IMR-90 (cell line): ENCODE measurements around the gene FAM174B. TPM values are rescaled to one million over a fixed set of nuclear protein-coding genes. Genes with fewer than 3 reads are reported as not detected.

Experiments
- ATAC-seq: fragments of 200-7000 bp; cut with Tn5 transposase; 2 replicates; pipeline ENCODE4 v1.9.1; 2020; ENCODE audit warnings: low read depth, mild to moderate bottlenecking, moderate library complexity
- BruUV-seq: library from RNA; stranded (reverse); fragments of 400-500 nt; replicated peaks from 2 replicates; lab custom pipeline; 2021; lab: Mats Ljungman, UMichigan
- CTCF ChIA-PET: fragments of 300-600 bp; formaldehyde crosslinking; extraction: SDS; loops from one replicate; lab custom pipeline; 2021; ENCODE audit warnings: antibody characterized with exemption; lab: Yijun Ruan, JAX
- POLR2A ChIA-PET: fragments of 300-600 bp; sonication (Branson Sonifier 250); formaldehyde crosslinking; loops from one replicate; lab custom pipeline; 2022; ENCODE audit warnings: antibody characterized with exemption; ENCODE audit not compliant: unreplicated experiment; lab: Charles Lee
- DNase-seq: peaks from one replicate; pipeline ENCODE4 v3.0.0; 2013
- H2AFZ ChIP-seq: replicated peaks from 2 replicates; pipeline ENCODE3; 2013; ENCODE audit warnings: low read length, mild to moderate bottlenecking; ENCODE audit not compliant: poor library complexity
- H2AK5ac ChIP-seq: 2 replicates; pipeline ENCODE4 v1.6.1; 2013; ENCODE audit warnings: low read depth, low read length, inconsistent platforms
- H2AK9ac ChIP-seq: replicated peaks from 2 replicates; pipeline ENCODE3; 2013; ENCODE audit warnings: mild to moderate bottlenecking, low read depth, low read length, moderate library complexity; ENCODE audit not compliant: poor library complexity
- H2BK120ac ChIP-seq: 2 replicates; pipeline ENCODE4 v1.6.1; 2013; ENCODE audit warnings: low read depth, low read length, inconsistent platforms
- H2BK15ac ChIP-seq: 3 replicates; pipeline ENCODE4 v1.6.1; 2013; ENCODE audit warnings: low read depth, low read length, inconsistent platforms
- H2BK20ac ChIP-seq: 2 replicates; pipeline ENCODE4 v1.6.1; 2013; ENCODE audit warnings: low read depth, mild to moderate bottlenecking, inconsistent platforms, low read length, moderate library complexity
- H2BK5ac ChIP-seq: 2 replicates; pipeline ENCODE4 v1.6.1; 2013; ENCODE audit warnings: mild to moderate bottlenecking, low read depth, low read length, inconsistent platforms; ENCODE audit not compliant: poor library complexity, severe bottlenecking
- H3K14ac ChIP-seq: replicated peaks from 2 replicates; pipeline ENCODE4 v1.6.1; 2013; ENCODE audit warnings: low read depth, low read length, inconsistent platforms
- H3K18ac ChIP-seq: 2 replicates; pipeline ENCODE4 v1.6.1; 2013; ENCODE audit warnings: low read depth, low read length, control low read depth
- H3K23ac ChIP-seq: 2 replicates; pipeline ENCODE4 v1.6.1; 2013; ENCODE audit warnings: low read depth, low read length, inconsistent platforms
- H3K27ac ChIP-seq: 2 replicates; pipeline ENCODE4 v1.5.1; 2013; ENCODE audit warnings: mild to moderate bottlenecking, control low read depth, low read length; ENCODE audit not compliant: insufficient read depth
- H3K27me3 ChIP-seq: 2 replicates; pipeline ENCODE4 v1.6.1; 2013; ENCODE audit warnings: low read length; ENCODE audit not compliant: control insufficient read depth, insufficient read depth
- H3K36me3 ChIP-seq: 2 replicates; pipeline ENCODE4 v1.6.1; 2013; ENCODE audit warnings: low read length, mixed read lengths; ENCODE audit not compliant: control insufficient read depth, insufficient read depth
- H3K4ac ChIP-seq: 2 replicates; pipeline ENCODE4 v1.6.1; 2013; ENCODE audit warnings: low read depth, low read length, inconsistent platforms
- H3K4me1 ChIP-seq: 2 replicates; pipeline ENCODE4 v1.6.1; 2013; ENCODE audit warnings: low read length, mixed read lengths; ENCODE audit not compliant: control insufficient read depth, insufficient read depth
- H3K4me2 ChIP-seq: 2 replicates; pipeline ENCODE4 v1.6.1; 2013; ENCODE audit warnings: low read depth, mild to moderate bottlenecking, control low read depth, low read length, moderate library complexity
- H3K4me3 ChIP-seq: 2 replicates; pipeline ENCODE4 v1.5.1; 2013; ENCODE audit warnings: low read depth, mild to moderate bottlenecking, control low read depth, low read length, moderate library complexity; ENCODE audit not compliant: insufficient read depth
- H3K56ac ChIP-seq: 2 replicates; pipeline ENCODE4 v1.6.1; 2013; ENCODE audit warnings: low read length, inconsistent platforms; ENCODE audit not compliant: insufficient read depth; ENCODE audit errors: extremely low read depth
- H3K79me1 ChIP-seq, 2 experiments: 2 replicates each; pipeline ENCODE4 v1.6.1; 2013; ENCODE audit warnings: low read length in 2 of 2, inconsistent platforms in 1 of 2, low read depth in 1 of 2
- H3K9ac ChIP-seq: 2 replicates; pipeline ENCODE4 v1.6.1; 2013; ENCODE audit warnings: low read depth, low read length, control low read depth
- H3K9me1 ChIP-seq: 2 replicates; pipeline ENCODE4 v1.6.1; 2013; ENCODE audit warnings: low read length, inconsistent platforms; ENCODE audit not compliant: insufficient read depth
- H3K9me3 ChIP-seq: 2 replicates; pipeline ENCODE4 v1.6.1; 2013; ENCODE audit warnings: low read length; ENCODE audit not compliant: control insufficient read depth, insufficient read depth
- H4K20me1 ChIP-seq: 2 replicates; pipeline ENCODE4 v1.6.1; 2013; ENCODE audit warnings: low read length, inconsistent platforms; ENCODE audit not compliant: insufficient read depth
- H4K5ac ChIP-seq: 2 replicates; pipeline ENCODE4 v1.6.1; 2013; ENCODE audit warnings: mild to moderate bottlenecking, low read depth, low read length, control low read depth
- H4K8ac ChIP-seq, 2 experiments: 2 replicates each; pipeline ENCODE4 v1.6.1; 2013; ENCODE audit warnings: low read depth in 2 of 2, low read length in 2 of 2, control low read depth in 1 of 2, inconsistent platforms in 1 of 2
- H4K91ac ChIP-seq: 2 replicates; pipeline ENCODE4 v1.6.1; 2013; ENCODE audit warnings: low read depth, low read length, inconsistent platforms; ENCODE audit not compliant: insufficient read depth
- CHD1 ChIP-seq: IDR thresholded peaks from 2 replicates; pipeline ENCODE4 v1.6.1; 2012; ENCODE audit warnings: low read depth, low read length, improper control_type of control experiment
- RFX5 ChIP-seq: IDR thresholded peaks from 2 replicates; pipeline ENCODE4 v1.8.0; 2012; ENCODE audit warnings: low read depth, mild to moderate bottlenecking, low read length, moderate library complexity
- WGBS, 2 experiments: methylation state at CpG; one replicate each; pipeline versions ENCODE4 v1.1.5 to v1.1.7; 2013; ENCODE audit warnings: missing lambda C conversion rate in 2 of 2; ENCODE audit not compliant: insufficient read length in 1 of 2; ENCODE audit errors: extremely low coverage in 2 of 2; 5-methylcytosine and 5-hydroxymethylcytosine counted together
- dilution Hi-C: fragments of 300-500 bp; cut with HindIII; formaldehyde crosslinking; loops from one replicate; pipeline ENCODE4 v1.14.3; 2018; ENCODE audit warnings: low sequenced_read_pairs; ENCODE audit not compliant: unreplicated experiment
- in situ Hi-C: fragments of 300-500 bp; cut with MboI; formaldehyde crosslinking; loops from 3 replicates; pipeline ENCODE4 v1.14.3; 2019; ENCODE audit warnings: low sequenced_read_pairs, inconsistent platforms, mixed read lengths
- intact Hi-C: fragments of 100-400 bp; cut with micrococcal nuclease; formaldehyde crosslinking; loops from 2 replicates; pipeline ENCODE4 v1.10.0; 2022
- polyA plus RNA-seq, 3 experiments: library from polyadenylated mRNA; depleted of rRNA; stranded (reverse); fragments of >200 nt; gene quantifications; 2 replicates each; pipeline ENCODE4 v1.2.3, GENCODE V29; 2012; ENCODE audit warnings: low replicate concordance in 1 of 3
- total RNA-seq: library from RNA; depleted of rRNA; stranded (reverse); fragments of >200 nt; gene quantifications from 2 replicates; pipeline ENCODE4 v1.2.3, GENCODE V29; 2012
- TF ChIP-seq, protein P1 (sequence below): fragments of 150-350 bp; IDR thresholded peaks from 2 replicates; pipeline ENCODE4 v1.6.1; 2016; ENCODE audit warnings: low read depth, mild to moderate bottlenecking, low read length, moderate library complexity, borderline replicate concordance

Gene FAM174B
- total and polyA plus RNA-seq, 2 of the 4 experiments (the other 2 are of a cell fraction), result 0.18 to 0.56 TPM

DNA sequence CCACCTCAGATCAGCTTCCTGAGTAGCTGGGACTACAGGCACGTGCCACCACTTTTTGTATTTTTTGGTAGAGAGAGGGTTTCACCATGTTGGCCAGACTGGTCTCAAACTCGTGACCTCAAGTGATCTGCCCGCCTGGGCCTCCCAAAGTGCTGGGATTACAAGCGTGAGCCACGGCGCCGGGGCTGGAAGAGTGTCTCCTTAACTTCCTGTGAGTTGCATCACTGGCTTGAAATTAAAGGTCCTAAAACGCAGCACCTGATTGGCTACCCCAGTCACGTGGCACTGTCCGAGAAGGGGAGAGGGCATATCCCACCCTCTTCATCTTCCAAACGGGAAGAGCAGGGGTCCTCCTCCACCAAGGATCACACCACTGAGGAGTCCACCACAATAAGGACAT is 5.5 kb upstream of the FAM174B start:
- no peaks in the 10 kb centered on the region for H3K36me3 ChIP-seq
- H3K23ac ChIP-seq, result no peak overlapping the region
- WGBS, 2 experiments, result 87% methylated on average over 6 of the region's 11 CpGs; no CpG with 5 or more reads in 1 of the 2 experiments
- H3K4me3 ChIP-seq, result no peak overlapping the region
- H3K27ac ChIP-seq, result no peak overlapping the region
- no peaks in the 10 kb centered on the region for H4K20me1 ChIP-seq
- H3K4ac ChIP-seq, result no peak overlapping the region
- no peak overlapping the region for H3K9ac ChIP-seq
- no peak overlapping the region for H2AK5ac ChIP-seq
- no peak overlapping the region for H3K18ac ChIP-seq
- ATAC-seq (no peak), DNase-seq (no peak)
- H2BK120ac ChIP-seq, result no peak overlapping the region
- H2BK20ac ChIP-seq, result no peak overlapping the region
- H3K14ac ChIP-seq, result no peak overlapping the region
- no peak overlapping the region for H4K8ac ChIP-seq
- dilution Hi-C loops, result no loop called here
- in situ Hi-C loops, result no loop called here
- H3K9me3 ChIP-seq, result no peaks in the 10 kb centered on the region
- peaks cover 1% of the 10 kb centered on the region; the same call in 1 of the 2 replicates for H3K4me1 ChIP-seq
- H3K9me1 ChIP-seq, result no peaks in the 10 kb centered on the region
- H3K79me1 ChIP-seq, result no peaks in the 10 kb centered on the region
- H2AFZ ChIP-seq, result no peak overlapping the region
- H2AK9ac ChIP-seq, result no peak overlapping the region
- ChIA-PET CTCF (no interaction called here), POLR2A (no interaction called here)
- H2BK15ac ChIP-seq, result no peak overlapping the region
- intact Hi-C loops, result loop anchor here (5.0 kb wide), 1 partner anchor 871 kb away; no protein-coding TSS in a partner anchor
- no TSS peak for BruUV-seq
- H2BK5ac ChIP-seq, result no peak overlapping the region
- H4K5ac ChIP-seq, result no peak overlapping the region
- no peak overlapping the region for H3K56ac ChIP-seq
- no peak overlapping the region for H4K91ac ChIP-seq
- no peak overlapping the region for H3K4me2 ChIP-seq
- TF ChIP-seq RFX5, result no peak
- no peak for TF ChIP-seq CHD1
- TF ChIP-seq, protein P1, sequence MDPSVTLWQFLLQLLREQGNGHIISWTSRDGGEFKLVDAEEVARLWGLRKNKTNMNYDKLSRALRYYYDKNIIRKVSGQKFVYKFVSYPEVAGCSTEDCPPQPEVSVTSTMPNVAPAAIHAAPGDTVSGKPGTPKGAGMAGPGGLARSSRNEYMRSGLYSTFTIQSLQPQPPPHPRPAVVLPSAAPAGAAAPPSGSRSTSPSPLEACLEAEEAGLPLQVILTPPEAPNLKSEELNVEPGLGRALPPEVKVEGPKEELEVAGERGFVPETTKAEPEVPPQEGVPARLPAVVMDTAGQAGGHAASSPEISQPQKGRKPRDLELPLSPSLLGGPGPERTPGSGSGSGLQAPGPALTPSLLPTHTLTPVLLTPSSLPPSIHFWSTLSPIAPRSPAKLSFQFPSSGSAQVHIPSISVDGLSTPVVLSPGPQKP, result no peak
- H3K27me3 ChIP-seq, result peaks cover 9% of the 10 kb centered on the region
